Mesangial cell (primary cell): ENCODE measurements around the gene MIA2. TPM values are rescaled to one million over a fixed set of nuclear protein-coding genes. Genes with fewer than 3 reads are reported as not detected.

Experiments used
- total RNA-seq: library from RNA; depleted of rRNA; stranded (reverse); fragments of >200 nt; gene quantifications from 2 replicates; pipeline ENCODE4 v1.2.3, GENCODE V29; 2015

Gene MIA2
- total RNA-seq, result 5.5 and 10.4 TPM in 2 replicates

DNA sequence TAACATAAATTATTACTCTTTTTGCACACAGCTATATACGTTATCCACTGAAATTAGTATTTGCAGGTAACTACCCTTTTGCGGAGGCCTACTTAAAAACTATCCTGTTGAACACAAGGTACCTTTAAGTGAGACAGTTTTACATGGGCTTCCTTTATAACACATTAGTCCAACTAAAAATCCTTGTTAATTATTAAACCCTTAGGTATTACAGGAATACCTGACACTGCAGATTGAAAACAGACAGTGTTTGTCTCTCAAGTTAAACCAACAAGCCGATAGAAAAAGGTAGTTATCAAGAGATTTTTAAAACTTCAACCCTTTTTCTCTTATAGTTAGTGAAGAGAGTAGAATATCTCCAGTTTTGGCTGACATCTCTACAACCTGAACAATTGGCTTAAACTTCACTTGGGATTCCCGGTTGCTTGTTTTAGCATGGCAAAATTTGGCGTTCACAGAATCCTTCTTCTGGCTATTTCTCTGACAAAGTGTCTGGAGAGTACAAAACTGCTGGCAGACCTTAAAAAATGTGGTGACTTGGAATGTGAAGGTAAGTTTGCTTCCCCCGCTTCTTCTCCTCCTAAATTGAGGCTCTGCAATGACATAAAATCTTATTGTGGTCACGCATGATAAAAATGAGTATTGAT is at the start of gene MIA2:
Gene MIA2, plus strand, starts transcription at position 236 of the 647 bp plus-strand sequence. Its CDS starts 200 bp downstream, at position 436.

GRCh38 chr14:39432179-39432618 is 198.5 kb downstream of the MIA2 start, which contains the start of gene FBXO33:
FBXO33 (minus strand) TSS chr14:39432433; CDS start chr14:39432162, 271 bp downstream.

Other genes starting within 250 kb of the MIA2 start
- 138 and 166 TPM in 2 replicates for gene SEC23A, start 130.7 kb upstream of the MIA2 start, total RNA-seq
- gene GEMIN2, start 119.6 kb upstream of the MIA2 start, total RNA-seq, result 17.7 and 40.1 TPM in 2 replicates
- gene TRAPPC6B, start 63.6 kb upstream of the MIA2 start, total RNA-seq, result 15.6 and 16.5 TPM in 2 replicates
- 4.4 and 10.1 TPM in 2 replicates for gene PNN, start 58.7 kb upstream of the MIA2 start, total RNA-seq
- gene FBXO33, start 198.5 kb downstream of the MIA2 start, total RNA-seq, result 8.4 and 8.6 TPM in 2 replicates